Skin epidermis (tissue), 12 donors: ENCODE data around the gene AMT.
A peak's percentile ranks its signal among the peaks of the same experiment; 100 is the strongest.
"Not testable (repeated sequence)": the region's sequence is repeated elsewhere in the genome, so short reads cannot be mapped to it uniquely, and the experiment has no call there.

Source experiments
- H3K27ac ChIP-seq, 21 experiments: fragments of 200-600 bp; sonication (generic) in 11 of 21; one replicate each; pipeline ENCODE4 v1.5.0; 2020; ENCODE audit warnings: mild to moderate bottlenecking in 3 of 21, inconsistent platforms in 2 of 21, moderate library complexity in 2 of 21
- H3K4me3 ChIP-seq, 7 experiments: fragments of 200-600 bp; sonication (generic) in 2 of 7; one replicate each; pipeline ENCODE4 v1.5.0; 2020; ENCODE audit warnings: inconsistent platforms in 2 of 7, mild to moderate bottlenecking in 2 of 7, moderate library complexity in 1 of 7

Gene AMT

DNA sequence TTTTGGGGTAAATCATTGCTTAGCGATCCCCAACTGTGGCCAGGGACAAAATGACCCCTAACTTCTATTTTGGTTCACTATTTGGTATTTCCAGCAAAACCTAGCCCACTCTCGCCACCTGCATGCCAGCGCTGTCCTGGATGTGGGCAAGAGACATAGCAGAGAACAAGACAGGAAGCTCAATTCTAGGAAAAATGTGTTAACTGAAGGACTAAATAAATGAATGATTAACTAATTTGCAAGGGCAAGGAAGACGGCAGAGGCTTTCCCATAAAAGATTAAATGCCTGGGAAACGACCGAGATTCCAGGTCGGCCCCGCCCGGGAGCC, 6.4 kb upstream of the AMT start:
- H3K4me3 ChIP-seq, result peak overlapping the region; percentile 50 to 75 (median 66)

DNA sequence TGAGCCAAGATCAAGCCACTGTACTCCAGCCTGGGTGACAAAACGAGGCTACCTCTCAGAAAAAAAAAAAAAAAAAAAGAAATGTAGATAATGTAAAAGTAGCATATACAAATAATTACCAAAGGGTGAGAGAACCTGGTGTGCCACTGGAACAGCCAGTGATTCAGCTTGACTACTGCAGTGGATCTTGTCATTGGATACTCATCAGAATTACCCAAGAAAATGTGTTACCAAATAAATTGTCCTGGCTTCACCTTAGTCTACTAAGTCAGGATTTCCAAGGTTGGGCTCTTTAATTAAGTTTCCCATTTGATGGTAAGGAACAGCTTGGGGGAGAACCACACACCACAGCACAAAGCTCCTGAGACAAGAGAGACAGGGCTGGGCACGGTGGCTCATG, 5.3 kb upstream of the AMT start:
- peak overlapping the region in 3 of 21 experiments; percentile 2 to 41 (median 3) for H3K27ac ChIP-seq
- H3K4me3 ChIP-seq, result no peak overlapping the region

More for the DNA sequence above, 6.4 kb upstream of the AMT start:
- peak overlapping the region; percentile 64 to 95 (median 91) for H3K27ac ChIP-seq

DNA sequence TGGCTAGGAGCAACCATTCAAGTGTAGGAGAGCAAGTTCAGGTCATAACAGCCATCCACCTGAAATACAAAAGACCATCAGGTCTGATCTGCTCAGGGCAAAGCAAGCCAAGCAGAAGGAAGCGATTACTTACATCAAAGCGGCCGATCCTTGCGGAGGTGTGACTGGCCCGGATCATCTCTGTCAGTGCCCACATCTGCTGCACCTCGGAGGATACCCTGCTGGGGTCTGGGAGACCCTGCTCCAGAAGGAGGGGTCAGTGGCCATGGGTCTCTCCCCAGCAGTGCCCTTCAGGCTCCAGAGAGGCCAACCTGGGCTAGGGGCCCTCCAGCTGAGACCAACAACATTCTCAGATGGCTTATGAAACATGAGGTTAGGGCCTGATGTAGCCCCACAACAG, 2.5 kb upstream of the AMT start:
- H3K27ac ChIP-seq, result peak overlapping the region in 1 of 21 experiments; percentile 3

DNA sequence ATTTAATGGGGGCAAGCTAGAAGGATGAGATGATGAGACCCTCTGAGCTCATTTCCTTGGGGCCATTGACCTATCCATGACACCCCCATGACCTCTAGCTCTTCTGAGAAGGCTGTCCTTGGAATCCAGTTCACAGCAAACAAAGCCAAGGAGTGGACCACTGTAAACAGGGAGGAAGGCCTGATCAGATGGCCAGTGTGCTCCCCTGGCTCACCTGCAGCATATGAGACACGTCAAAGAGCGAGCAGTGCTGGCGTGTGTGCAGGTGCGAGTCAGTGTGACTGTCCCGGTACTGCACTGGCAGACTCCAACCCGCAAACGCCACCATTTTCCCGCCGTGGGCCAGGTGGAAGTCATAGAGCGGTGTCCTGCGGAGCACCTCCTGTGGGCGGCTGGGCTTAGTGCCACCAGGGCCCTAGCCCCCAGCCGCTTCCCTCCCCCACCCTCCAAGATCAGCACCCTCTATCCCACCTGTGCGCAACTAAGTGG, 339 bp downstream of the AMT start:
- Histone ChIP-seq H3K27ac (peak overlapping the region in 5 of 21 experiments; percentile 16 to 69 (median 32)), H3K4me3 (peak overlapping the region in 2 of 7 experiments; percentile 8 to 20)

More for the DNA sequence above, 2.5 kb upstream of the AMT start:
- H3K4me3 ChIP-seq, result no peak overlapping the region

DNA sequence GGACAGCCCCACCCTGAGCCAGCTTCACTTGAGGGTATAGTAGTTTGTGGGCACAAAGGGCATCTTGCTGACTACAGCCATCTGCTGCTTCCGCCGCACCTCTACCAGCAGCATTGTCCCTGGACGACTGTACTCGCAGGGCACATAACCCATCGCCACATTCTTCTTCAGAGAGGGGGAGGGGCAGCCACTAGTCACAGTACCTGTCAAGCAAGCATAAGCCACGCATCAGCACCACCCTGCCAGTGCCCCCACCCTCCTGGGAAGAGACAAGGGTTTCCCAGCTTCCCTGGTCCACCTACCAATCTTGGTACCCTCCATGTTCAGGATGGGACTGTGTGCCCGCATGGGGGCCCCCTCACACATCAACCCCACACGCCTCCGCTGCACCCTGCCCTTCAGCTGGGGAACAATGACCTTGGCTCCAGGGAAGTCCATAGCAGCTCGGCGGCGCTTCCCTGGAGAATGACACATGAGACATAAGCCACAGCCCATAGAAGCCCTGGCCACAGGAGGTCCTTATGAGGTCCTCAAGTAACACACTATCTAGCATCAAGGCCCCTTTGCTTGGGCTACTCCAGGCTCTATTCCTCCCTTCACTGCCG, 4.7 kb downstream of the AMT start:
- peak overlapping the region in 9 of 21 experiments; percentile 45 to 97 (median 73) for H3K27ac ChIP-seq
- no peak overlapping the region for H3K4me3 ChIP-seq

DNA sequence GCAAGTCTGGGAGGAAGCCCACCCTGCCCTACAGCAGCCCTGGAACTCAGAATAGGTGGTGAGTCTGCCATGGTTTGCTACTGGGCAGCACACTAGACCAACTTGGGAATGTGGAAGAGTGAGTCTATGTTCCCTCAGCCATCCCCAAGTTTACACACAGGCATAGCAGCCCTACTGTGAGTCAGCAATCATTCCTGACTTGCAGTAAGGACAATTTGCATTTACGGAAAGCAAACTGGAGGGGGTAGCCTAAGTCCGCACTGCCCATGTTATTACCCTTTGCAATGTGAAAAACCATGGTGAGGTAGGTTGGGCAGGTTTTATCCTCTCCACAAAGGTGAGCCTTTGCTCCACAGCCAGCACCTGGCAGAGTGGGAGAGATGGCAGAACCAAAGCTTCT, 5.4 kb downstream of the AMT start:
- Histone ChIP-seq H3K27ac (peak overlapping the region in 17 of 21 experiments; percentile 8 to 97 (median 63)), H3K4me3 (no peak overlapping the region)

DNA sequence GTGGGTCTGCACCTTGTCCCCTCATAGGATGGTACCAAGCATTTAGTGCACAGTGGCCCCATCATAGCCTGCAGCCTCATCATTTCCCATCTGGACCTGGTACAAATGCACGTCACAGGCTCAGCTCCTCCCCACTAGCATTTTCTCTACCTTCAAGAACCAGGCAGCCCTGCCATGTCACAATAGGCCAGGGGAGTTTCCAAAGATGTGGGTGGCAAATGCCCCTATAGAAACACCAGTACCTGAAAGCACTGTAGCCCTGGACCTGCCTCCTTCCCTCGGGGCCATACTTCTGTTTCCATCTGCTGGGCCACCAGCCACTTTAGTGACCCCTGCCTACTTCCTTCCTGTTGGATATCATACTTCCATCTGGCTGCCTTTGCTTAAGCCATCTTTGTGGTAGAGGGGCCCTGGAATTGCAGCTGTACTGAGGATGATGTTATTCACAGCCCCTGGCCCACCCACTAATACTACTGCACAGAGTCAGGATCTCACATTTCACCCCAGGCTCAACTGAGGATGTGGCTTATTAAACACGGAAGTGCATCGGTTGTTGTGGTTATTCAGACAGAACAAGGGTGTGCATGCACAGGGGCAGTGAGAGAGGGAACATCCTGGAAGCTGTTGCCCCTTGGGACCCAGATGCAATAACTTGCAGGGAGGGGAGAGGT, 6.2 kb downstream of the AMT start:
- Histone ChIP-seq H3K27ac (peak overlapping the region in 18 of 21 experiments; percentile 8 to 97 (median 62)), H3K4me3 (no peak overlapping the region)

DNA sequence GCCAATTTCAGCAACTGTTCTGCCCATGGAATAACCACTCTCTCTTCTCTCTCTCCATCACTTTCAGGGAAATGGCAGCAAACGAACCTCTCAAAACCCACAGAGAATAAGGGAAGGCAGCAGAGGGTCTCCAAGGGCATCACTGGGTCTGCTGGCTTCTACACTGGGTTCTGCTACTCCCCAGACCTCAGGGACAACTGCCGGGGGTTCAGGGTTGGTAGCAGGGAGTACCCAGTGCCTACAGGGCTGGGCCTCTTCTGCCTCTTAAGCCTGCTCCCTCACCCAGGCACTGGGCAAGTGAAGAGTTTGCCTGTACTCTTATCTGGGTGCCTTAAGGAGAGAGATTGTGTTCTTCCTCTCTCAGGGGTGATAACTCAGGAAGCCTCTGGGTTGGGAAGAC, 7.5 kb downstream of the AMT start:
- H3K27ac ChIP-seq, result peak overlapping the region in 16 of 21 experiments; percentile 2 to 97 (median 64)
- no peak overlapping the region for H3K4me3 ChIP-seq

DNA sequence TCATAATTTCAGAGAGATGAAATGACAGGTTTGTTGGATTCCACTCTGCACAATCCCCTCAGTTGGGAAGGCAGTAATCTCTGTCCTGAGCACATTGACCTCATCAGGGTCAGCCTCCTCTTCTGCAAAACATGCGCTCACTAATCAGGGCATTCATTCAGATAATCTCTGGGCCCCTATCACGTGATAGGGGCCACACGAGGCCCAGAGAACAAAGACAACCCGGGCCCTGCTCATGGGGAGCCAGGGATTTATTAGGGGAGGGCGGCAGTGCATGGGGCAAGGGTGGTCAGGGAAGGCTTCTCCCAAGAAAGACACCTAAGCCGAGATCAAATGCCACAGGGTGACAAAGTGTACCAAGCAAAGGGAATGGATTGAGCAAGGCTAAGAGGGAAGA, 8.9 kb downstream of the AMT start:
- peak overlapping the region in 16 of 21 experiments; percentile 59 to 100 (median 94) for H3K27ac ChIP-seq
- H3K4me3 ChIP-seq, result peak overlapping the region in 5 of 7 experiments; percentile 85 to 98 (median 89)

DNA sequence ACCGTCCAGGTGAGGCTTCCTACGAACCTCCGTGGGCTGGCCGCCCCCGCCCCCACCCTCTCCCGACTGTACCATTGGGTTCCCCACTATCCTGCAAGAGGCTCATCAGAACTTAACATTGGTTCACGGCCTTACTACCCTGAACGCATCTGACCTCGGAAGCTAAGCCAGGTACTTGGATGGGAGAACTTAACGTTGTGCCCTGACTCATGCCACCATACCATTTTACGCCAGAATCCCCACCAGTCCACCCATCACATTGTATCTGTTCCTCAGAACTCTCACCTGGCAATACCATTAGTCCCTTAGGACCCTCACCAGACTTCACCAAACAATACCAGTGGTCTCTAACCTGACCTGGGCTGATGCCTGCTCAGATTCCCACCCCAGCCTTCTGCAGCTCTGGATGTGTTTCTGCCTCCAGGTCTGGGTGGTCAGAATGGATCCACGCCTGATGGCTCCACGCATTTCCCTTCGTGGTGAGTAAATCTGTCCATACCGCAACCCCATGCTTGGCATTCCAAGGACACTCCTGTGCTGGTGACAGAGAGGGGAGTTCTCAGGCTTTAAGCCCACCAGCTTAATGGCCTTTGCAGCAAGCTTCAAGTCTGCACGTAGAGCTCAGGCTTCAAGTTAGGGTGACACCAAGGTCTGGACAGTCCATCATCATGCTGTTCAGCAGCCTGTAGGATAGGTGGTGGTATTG, 9.5 kb downstream of the AMT start:
- Histone ChIP-seq H3K27ac (peak overlapping the region; percentile 20 to 100 (median 94)), H3K4me3 (peak overlapping the region; percentile 85 to 98 (median 89))

DNA sequence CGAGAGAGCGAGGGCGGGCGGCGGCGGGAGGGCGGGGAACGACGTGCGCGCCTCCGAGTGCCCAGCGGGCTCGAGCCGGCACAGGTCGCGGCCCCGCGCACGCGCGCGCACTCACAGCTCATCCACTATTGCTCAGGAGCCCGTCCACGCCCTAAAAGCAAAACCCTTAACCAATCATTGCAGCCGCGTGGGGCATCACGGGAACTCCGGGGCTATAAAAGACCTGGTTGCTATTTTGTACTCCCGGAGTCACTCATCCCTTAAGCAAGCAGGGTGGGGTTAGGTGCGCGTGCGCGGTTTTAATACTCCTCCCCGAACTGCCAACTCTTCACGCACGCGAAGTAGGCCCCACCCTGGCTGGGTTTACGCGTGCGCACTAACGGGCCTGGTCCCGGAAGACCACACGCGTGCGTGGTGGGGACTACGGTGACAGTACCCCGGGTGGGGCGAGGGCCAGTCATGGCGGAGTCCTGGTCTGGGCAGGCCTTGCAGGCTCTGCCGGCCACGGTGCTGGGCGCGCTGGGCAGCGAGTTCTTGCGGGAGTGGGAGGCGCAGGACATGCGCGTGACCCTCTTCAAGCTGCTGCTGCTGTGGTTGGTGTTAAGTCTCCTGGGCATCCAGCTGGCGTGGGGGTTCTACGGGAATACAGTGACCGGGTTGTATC, 10.2 kb downstream of the AMT start, which contains the start of the genes RHOA and TCTA:
Gene RHOA, minus strand, starts transcription at position 9 of the 664 bp plus-strand sequence. CDS start 36,387 bp downstream, outside the sequence.
Gene TCTA, plus strand, starts transcription at position 456 of the 664 bp plus-strand sequence. Its CDS starts 4 bp downstream, at position 460.
- Histone ChIP-seq H3K4me3 (peak within 1 kb of the TSS; percentile 85 to 98 (median 89)), H3K27ac (peak within 1 kb of the TSS; percentile 83 to 100 (median 97))

DNA sequence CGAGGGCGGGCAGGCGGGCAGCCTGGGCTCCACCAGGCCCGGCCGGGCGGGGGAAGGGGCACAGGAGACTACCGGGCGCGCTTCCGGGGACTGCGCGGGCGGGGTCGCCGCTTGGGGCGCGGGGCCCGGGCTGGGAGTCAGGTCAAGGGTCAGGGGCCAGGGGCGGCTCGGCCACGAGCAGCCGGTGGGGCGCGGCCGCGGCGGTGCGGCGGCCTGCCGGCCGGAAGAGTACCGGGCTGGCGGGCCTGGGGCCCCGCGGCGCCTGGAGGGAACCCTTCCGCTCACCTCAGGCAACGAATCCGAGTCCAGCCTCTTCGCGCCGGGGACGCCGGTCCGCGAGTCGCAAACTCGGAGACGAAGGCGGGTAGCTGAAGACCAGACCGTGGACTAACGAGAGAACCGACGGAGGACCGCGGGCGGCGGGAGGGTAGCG, 10.7 kb downstream of the AMT start:
- Histone ChIP-seq H3K4me3 (peak overlapping the region; percentile 85 to 98 (median 89)), H3K27ac (peak overlapping the region; percentile 83 to 100 (median 97))

DNA sequence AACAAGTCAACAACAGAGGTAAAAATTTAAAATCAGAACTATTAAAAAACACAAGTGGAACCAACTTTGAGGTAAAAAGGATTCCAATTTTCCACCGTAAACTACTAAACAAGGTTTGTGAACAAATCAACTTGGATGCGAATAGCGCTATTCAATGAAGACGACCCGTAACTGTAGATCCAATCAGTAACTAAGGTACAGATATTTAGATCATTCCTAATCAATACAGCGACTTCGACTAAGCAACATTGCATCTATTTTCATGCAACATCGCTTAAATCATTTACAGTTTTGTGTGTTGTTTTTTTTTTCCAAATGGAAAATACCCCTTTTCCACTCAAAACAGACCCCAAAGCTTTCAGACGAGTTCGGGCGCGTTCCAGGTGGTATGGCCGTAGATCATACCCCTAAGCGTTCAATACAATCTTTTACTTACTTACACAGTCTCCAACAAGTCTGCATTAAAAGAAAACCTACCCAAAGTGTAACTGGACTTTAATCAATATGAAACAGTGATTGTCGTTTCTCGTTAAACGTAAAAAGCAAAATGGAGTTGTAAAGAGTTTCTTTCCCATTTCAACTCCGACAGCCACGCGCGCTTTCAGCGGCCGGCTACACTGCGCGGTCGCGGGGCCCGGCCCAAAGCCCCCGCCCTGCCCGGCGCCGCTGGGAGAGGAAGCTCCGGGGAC, 11.3 kb downstream of the AMT start:
- Histone ChIP-seq H3K4me3 (peak overlapping the region; percentile 85 to 98 (median 89)), H3K27ac (peak overlapping the region; percentile 83 to 100 (median 97))

DNA sequence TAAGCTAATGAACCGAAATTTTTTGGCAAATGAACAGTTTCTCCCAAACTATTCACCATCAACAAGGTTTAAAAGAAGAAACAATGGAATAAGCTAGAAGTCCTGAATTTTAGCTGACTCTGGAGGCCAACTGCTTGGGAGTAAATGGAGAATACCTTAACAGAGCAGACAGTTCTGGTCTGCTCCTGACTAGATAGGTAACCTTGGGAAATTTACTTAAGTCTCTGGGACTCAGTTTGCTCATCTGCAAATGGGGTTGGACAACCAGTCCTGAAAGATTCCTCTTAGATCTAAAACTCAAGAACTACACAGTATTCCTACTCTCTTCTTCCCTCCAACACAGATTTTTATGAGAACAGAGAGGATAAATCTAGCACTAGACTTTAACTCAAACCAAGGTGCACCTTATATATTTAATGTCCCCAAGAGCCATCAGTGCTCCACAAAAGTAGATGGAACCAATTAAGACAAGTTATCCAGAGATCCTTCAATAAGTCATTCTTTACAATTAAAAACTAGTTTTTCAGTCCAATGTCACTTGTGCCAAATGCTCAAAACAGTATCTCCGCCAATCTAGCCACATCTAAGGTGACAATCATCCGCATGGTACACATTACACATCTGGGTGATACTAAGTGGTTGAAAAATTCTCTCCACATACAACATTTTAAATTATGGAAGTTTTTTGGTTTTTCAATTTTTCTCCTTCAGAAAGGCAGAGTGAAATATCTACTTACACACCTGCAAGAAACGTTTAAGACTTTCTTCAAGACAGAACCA, 12.0 kb downstream of the AMT start:
- H3K4me3 ChIP-seq, result peak overlapping the region; percentile 85 to 98 (median 89)
- H3K27ac ChIP-seq, result peak overlapping the region in 15 of 21 experiments; percentile 6 to 100 (median 96)

DNA sequence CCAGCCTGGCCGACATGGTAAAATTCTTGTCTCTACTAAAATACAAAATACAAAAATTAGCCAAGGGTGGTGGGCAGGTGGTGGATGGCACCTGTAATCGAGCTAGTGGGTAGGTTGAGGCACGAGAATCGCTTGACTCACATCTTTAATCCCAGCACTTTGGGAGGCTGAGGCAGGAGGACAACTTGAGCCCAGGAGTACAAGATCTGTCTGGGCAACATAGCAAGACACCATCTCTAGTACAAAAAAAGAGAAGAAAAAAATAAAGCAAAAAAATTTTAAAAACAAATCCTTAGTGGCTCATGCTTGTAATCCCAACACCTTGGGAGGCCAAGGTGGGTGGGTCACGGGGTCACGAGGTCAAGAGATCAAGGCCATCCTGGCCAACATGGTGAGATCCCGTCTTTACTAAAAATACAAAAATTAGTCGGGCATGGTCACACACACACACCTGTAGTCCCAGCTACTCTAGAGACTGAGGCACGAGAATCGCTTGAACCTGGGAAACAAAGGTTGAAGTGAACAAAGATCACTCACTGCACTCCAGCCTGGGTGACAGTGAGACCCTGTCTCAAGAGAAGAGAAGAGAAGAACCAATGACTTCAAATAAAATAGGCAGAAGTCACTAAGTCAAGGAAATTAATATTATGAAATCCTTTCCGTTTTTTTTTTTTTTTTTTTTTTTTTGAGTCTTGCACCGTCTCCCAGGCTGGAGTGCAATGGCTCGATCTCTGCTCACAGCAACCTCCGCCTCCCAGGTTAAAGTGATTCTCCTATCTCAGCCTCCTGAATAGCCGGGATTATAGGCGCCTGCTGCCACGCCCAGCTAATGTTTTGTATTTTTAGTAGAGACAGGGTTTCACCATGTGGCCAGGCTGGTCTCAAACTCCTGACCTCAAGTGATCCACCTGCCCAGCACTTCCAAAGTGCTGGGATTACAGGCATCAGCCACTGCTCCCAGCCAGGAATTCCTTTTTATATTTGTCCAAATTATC, 15.4 kb downstream of the AMT start:
- no peak overlapping the region for H3K4me3 ChIP-seq
- H3K27ac ChIP-seq, result peak overlapping the region in 2 of 21 experiments; percentile 6 to 47

DNA sequence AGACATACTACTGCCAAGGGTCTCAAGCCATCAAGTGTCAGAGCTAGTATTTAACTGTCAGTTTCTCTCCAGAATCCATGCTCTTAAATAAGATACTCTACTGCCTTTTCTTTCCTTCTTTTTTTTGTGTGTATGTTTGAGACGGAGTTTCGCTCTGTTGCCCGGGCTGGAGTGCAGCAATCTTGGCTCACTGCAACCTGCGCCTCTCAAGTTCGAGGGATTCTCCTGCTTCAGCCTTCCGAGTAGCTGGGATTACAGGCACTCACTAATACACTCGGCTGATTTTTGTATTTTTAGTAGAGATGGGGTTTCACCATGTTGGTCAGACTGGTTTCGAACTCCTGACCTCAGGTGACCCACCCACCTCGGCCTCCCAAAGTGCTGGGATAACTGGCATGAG, 16.7 kb downstream of the AMT start:
- H3K4me3 ChIP-seq, result not testable (repeated sequence)
- peak overlapping the region in 1 of 21 experiments; percentile 49 for H3K27ac ChIP-seq

DNA sequence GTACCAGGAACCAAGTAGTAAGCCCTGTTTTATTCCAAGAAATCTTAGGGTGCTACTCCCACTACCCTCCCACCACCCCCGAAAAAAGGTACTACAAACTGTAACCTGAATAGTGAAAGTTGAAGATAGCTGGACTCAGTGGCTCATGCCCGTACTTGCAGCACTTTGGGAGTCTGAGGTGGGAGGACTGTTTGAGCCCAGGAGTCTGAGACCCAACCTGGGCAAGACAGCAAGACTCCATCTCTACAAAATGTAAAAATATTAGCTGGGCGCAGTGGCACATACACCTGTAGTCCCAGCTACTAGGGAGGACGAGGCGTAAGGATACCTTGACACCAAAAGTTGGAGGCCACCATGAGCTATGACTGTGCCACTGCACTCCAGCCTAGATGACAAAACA, 18.4 kb downstream of the AMT start:
- Histone ChIP-seq H3K4me3 (no peak overlapping the region), H3K27ac (no peak overlapping the region)
